NK-92 (cell line): Measurements from ENCODE around the gene ICAM5.

Experiments
- DNase-seq: peaks from one replicate; lab custom pipeline; 2025; ENCODE audit not compliant: unreplicated experiment; lab: John Stamatoyannopoulos, UW

The ICAM5 gene

GRCh38 chr19:10290357-10290875 lies 664 bp downstream of the ICAM5 start:
- no peak for DNase-seq

GRCh38 chr19:10290876-10291553 lies 1.3 kb downstream of the ICAM5 start:
- no peak for DNase-seq

GRCh38 chr19:10291554-10292205 lies 1.9 kb downstream of the ICAM5 start:
- DNase-seq = no peak

- no peak for DNase-seq
These were observed 2.5 kb downstream of the ICAM5 start for GRCh38 chr19:10292206-10292788.

GRCh38 chr19:10292789-10293636 lies 3.3 kb downstream of the ICAM5 start:
- DNase-seq = no peak

- DNase-seq = no peak
These were observed 4.0 kb downstream of the ICAM5 start for GRCh38 chr19:10293637-10294367.

- no peak for DNase-seq
These were observed 4.6 kb downstream of the ICAM5 start for GRCh38 chr19:10294368-10294697.

GRCh38 chr19:10295305-10295846 lies 5.6 kb downstream of the ICAM5 start:
- DNase-seq = no peak

- DNase-seq = no peak
These were observed 6.3 kb downstream of the ICAM5 start for GRCh38 chr19:10295847-10296591.

GRCh38 chr19:10299545-10300458 lies 10.1 kb downstream of the ICAM5 start:
- DNase-seq = no peak

- DNase-seq = no peak
These were observed 15.5 kb downstream of the ICAM5 start for GRCh38 chr19:10305139-10305806.

GRCh38 chr19:10306327-10306726 lies 16.6 kb downstream of the ICAM5 start:
- DNase-seq = no peak

- no peak for DNase-seq
These were observed 19.7 kb downstream of the ICAM5 start, which contains the start of gene ZGLP1 for GRCh38 chr19:10309423-10309822. ZGLP1 (minus strand) TSS chr19:10309815.

GRCh38 chr19:10315335-10316214 lies 25.8 kb downstream of the ICAM5 start, which contains the start of gene FDX2:
FDX2 (minus strand) TSS chr19:10316015; CDS start chr19:10315996, 19 bp downstream.
- peak; percentile 31 for DNase-seq

- no peak for DNase-seq
These were observed 26.7 kb downstream of the ICAM5 start for GRCh38 chr19:10316229-10317044.
